HEK293 (cell line): Measurements from ENCODE around the gene DDX42.
A peak's percentile ranks its signal among the peaks of the same experiment; 100 is the strongest.

ENCODE experiments used
- GLIS2 ChIP-seq: fragments of 450-650 bp; formaldehyde crosslinking; IDR thresholded peaks from 2 replicates; pipeline ENCODE4 v1.5.1; 2016; ENCODE audit warnings: missing biosample characterization, missing genetic modification characterization
- KLF16 ChIP-seq: fragments of 450-650 bp; formaldehyde crosslinking; IDR thresholded peaks from 2 replicates; pipeline ENCODE4 v1.5.1; 2017; ENCODE audit warnings: missing biosample characterization, missing genetic modification characterization
- PRDM10 ChIP-seq: fragments of 450-650 bp; formaldehyde crosslinking; IDR thresholded peaks from 2 replicates; pipeline ENCODE4 v1.5.1; 2016; ENCODE audit warnings: missing biosample characterization, missing genetic modification characterization
- PRDM2 ChIP-seq: fragments of 450-650 bp; formaldehyde crosslinking; IDR thresholded peaks from 2 replicates; pipeline ENCODE4 v1.5.1; 2016; ENCODE audit warnings: missing biosample characterization, missing genetic modification characterization, borderline replicate concordance
- PRDM6 ChIP-seq: fragments of 450-650 bp; formaldehyde crosslinking; IDR thresholded peaks from 2 replicates; pipeline ENCODE4 v1.5.1; 2017; ENCODE audit warnings: missing biosample characterization, missing genetic modification characterization
- SP2 ChIP-seq: fragments of 450-650 bp; formaldehyde crosslinking; IDR thresholded peaks from 2 replicates; pipeline ENCODE4 v1.5.1; 2016; ENCODE audit warnings: missing biosample characterization, missing genetic modification characterization
- TCF7L2 ChIP-seq: IDR thresholded peaks from 2 replicates; pipeline ENCODE4 v1.6.1; 2011; ENCODE audit warnings: low read depth, mild to moderate bottlenecking, inconsistent platforms, low read length, moderate library complexity, borderline replicate concordance
- ZBTB21 ChIP-seq: fragments of 450-650 bp; formaldehyde crosslinking; IDR thresholded peaks from 2 replicates; pipeline ENCODE4 v1.5.1; 2017; ENCODE audit warnings: missing biosample characterization, missing genetic modification characterization
- ZNF132 ChIP-seq: fragments of 450-650 bp; formaldehyde crosslinking; IDR thresholded peaks from 2 replicates; pipeline ENCODE4 v1.5.1; 2017; ENCODE audit warnings: missing biosample characterization, missing genetic modification characterization, borderline replicate concordance
- ZNF146 ChIP-seq: fragments of 450-650 bp; formaldehyde crosslinking; IDR thresholded peaks from 2 replicates; pipeline ENCODE4 v1.5.1; 2016; ENCODE audit warnings: missing biosample characterization, missing genetic modification characterization
- ZNF449 ChIP-seq: fragments of 450-650 bp; formaldehyde crosslinking; IDR thresholded peaks from 2 replicates; pipeline ENCODE4 v1.5.1; 2017; ENCODE audit warnings: missing biosample characterization, mild to moderate bottlenecking, missing genetic modification characterization, moderate library complexity
- ZNF513 ChIP-seq: fragments of 450-650 bp; IDR thresholded peaks from 2 replicates; pipeline ENCODE4 v1.5.1; 2018; ENCODE audit warnings: missing biosample characterization, missing genetic modification characterization
- ZNF654 ChIP-seq: fragments of 450-650 bp; formaldehyde crosslinking; IDR thresholded peaks from 2 replicates; pipeline ENCODE4 v1.5.1; 2016; ENCODE audit warnings: low read depth, missing biosample characterization, missing genetic modification characterization
- ZNF785 ChIP-seq: fragments of 450-650 bp; formaldehyde crosslinking; IDR thresholded peaks from 2 replicates; pipeline ENCODE4 v1.5.1; 2016; ENCODE audit warnings: missing biosample characterization, missing genetic modification characterization
- ZXDB ChIP-seq: fragments of 450-650 bp; formaldehyde crosslinking; IDR thresholded peaks from 2 replicates; pipeline ENCODE4 v1.5.1; 2016; ENCODE audit warnings: missing biosample characterization, missing genetic modification characterization

Gene DDX42

GRCh38 chr17:63773272-63774140, 464 bp upstream of the DDX42 start, which contains the start of gene CCDC47 (continued):
- TF ChIP-seq ZNF513 (tag by site-specific recombination), result no peak
- TF ChIP-seq ZBTB21 (tag by site-specific recombination), result peak; percentile 99
- TF ChIP-seq ZNF449 (tag by site-specific recombination), result peak; percentile 13; the same call in 1 of the 2 replicates
- TF ChIP-seq SP2 (tag by site-specific recombination), result peak; percentile 98
- no peak for TF ChIP-seq PRDM2 (tag by site-specific recombination)
- no peak for TF ChIP-seq ZNF785 (tag by site-specific recombination)
- TF ChIP-seq GLIS2 (tag by site-specific recombination), result peak; percentile 29; the same call in 1 of the 2 replicates
- no peak; the same call in none of the 2 replicates for TF ChIP-seq KLF16 (tag by site-specific recombination)
- peak; percentile 59 for TF ChIP-seq PRDM10 (tag by site-specific recombination)
- TF ChIP-seq TCF7L2, result no peak
- TF ChIP-seq ZXDB (tag by site-specific recombination), result peak; percentile 96
- no peak for TF ChIP-seq ZNF146 (tag by site-specific recombination)
- TF ChIP-seq PRDM6 (tag by site-specific recombination), result no peak
- TF ChIP-seq ZNF654 (tag by site-specific recombination), result no peak
- no peak for TF ChIP-seq ZNF132 (tag by site-specific recombination)
